ENCODE results near the gene SLC25A17.

- no peak for TF ChIP-seq GATA2 (IDR thresholded peaks at IDR 0.05; ENCODE audit: low read depth, low read length)
- TF ChIP-seq GATA3 (IDR thresholded peaks at IDR 0.05; ENCODE audit: low read depth, low read length): no peak
These were observed 71.8 kb downstream of the SLC25A17 start for GRCh38 chr22:40747361-40747760.

All from SH-SY5Y (cell line).